Keratinocyte (primary cell): Measurements from ENCODE around the gene KCNJ9.

ENCODE experiments used
- CTCF ChIP-seq, 3 experiments: IDR thresholded peaks in 1 of 3; conservative IDR thresholded peaks in 1 of 3; optimal IDR thresholded peaks in 1 of 3; 2 replicates in 2 of 3; 3 replicates in 1 of 3; pipeline versions ENCODE3 to v1.5.1; 2011; ENCODE audit warnings: low read length in 3 of 3, mild to moderate bottlenecking in 3 of 3, moderate library complexity in 2 of 3, control low read depth in 1 of 3, inconsistent platforms in 1 of 3; ENCODE audit not compliant: insufficient read depth in 2 of 3; ENCODE audit errors: extremely low read depth in 1 of 3
- EZH2 ChIP-seq: IDR thresholded peaks from one replicate; pipeline ENCODE4 v1.6.1; 2012; ENCODE audit warnings: inconsistent platforms, mild to moderate bottlenecking, low read length, moderate library complexity

- TF ChIP-seq CTCF (optimal IDR thresholded peaks at IDR 0.05 in 1 of 3, IDR thresholded peaks at IDR 0.05 in 1 of 3, conservative IDR thresholded peaks at IDR 0.05 in 1 of 3; ENCODE audit: extremely low read depth in 1 of 3, insufficient read depth in 2 of 3, low read length in 3 of 3) = no peak
- no peak for TF ChIP-seq EZH2
Observed at GRCh38 chr1:160097911-160098851, 16.8 kb downstream of the KCNJ9 start, which contains the start of gene IGSF8.
